ENCODE measurements around the gene SH3RF2.
A peak's percentile ranks its signal among the peaks of the same experiment; 100 is the strongest.
"Not testable (repeated sequence)": the region's sequence is repeated elsewhere in the genome, so short reads cannot be mapped to it uniquely, and the experiment has no call there.

The SH3RF2 gene, protein sequence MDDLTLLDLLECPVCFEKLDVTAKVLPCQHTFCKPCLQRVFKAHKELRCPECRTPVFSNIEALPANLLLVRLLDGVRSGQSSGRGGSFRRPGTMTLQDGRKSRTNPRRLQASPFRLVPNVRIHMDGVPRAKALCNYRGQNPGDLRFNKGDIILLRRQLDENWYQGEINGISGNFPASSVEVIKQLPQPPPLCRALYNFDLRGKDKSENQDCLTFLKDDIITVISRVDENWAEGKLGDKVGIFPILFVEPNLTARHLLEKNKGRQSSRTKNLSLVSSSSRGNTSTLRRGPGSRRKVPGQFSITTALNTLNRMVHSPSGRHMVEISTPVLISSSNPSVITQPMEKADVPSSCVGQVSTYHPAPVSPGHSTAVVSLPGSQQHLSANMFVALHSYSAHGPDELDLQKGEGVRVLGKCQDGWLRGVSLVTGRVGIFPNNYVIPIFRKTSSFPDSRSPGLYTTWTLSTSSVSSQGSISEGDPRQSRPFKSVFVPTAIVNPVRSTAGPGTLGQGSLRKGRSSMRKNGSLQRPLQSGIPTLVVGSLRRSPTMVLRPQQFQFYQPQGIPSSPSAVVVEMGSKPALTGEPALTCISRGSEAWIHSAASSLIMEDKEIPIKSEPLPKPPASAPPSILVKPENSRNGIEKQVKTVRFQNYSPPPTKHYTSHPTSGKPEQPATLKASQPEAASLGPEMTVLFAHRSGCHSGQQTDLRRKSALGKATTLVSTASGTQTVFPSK

GRCh38 chr5:145936401-145937131, at the start of gene SH3RF2:
Gene SH3RF2 (plus strand): TSS chr5:145936578. CDS start chr5:145937929, 1,351 bp downstream.
- peak; percentile 5 for DNase-seq

DNA sequence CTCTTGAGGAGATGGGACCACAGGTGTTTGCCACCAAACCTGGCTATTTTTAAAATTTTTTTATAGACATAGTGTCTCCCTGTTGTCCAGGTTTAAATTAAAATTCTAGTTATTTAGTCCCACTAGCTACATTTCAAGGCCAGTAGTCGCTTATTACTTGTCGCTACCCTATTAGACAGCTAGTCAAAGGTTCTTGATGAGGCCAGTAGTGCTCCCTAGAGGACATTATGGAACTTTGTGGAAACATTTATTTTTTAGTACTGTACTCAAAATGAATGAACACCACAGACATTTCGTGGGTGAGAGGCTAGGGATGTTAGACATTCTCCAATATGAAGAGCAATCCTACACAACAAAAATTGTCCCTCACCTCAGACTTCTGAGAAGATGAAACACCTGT, 49.2 kb upstream of the SH3RF2 start:
- no peak for DNase-seq

GRCh38 chr5:145887976-145888574, 48.3 kb upstream of the SH3RF2 start:
- peak; percentile 50 for DNase-seq

GRCh38 chr5:145889611-145890010, 46.8 kb upstream of the SH3RF2 start:
- DNase-seq: no peak

- DNase-seq: not testable (repeated sequence)
Measured at GRCh38 chr5:145891378-145891777, 45.0 kb upstream of the SH3RF2 start.

DNA sequence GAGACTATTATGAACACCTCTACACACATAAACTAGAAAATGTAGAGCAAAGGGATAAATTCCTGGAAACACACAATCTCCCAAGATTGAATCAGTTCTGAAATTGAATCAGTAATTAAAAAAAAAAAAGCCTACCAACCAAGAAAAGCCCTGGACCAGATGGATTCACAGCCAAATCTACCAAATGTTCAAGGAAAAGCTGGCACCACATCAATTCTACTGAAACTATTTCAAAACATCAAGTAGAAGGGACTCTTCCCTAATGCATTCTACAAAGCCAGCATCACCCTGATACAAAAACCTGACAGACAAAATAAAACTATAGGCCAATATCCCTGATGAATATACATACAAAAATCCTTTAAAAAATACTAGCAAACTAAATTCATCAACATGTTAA, 38.2 kb upstream of the SH3RF2 start:
- no peak for DNase-seq

GRCh38 chr5:145902421-145902820, 34.0 kb upstream of the SH3RF2 start:
- DNase-seq: no peak

GRCh38 chr5:145903113-145903512, 33.3 kb upstream of the SH3RF2 start:
- peak; percentile 14 for DNase-seq

- DNase-seq: no peak
Measured at GRCh38 chr5:145903867-145904266, 32.5 kb upstream of the SH3RF2 start.

GRCh38 chr5:145904743-145905142, 31.6 kb upstream of the SH3RF2 start:
- DNase-seq: no peak

GRCh38 chr5:145906401-145906800, 30.0 kb upstream of the SH3RF2 start:
- DNase-seq: no peak

DNA sequence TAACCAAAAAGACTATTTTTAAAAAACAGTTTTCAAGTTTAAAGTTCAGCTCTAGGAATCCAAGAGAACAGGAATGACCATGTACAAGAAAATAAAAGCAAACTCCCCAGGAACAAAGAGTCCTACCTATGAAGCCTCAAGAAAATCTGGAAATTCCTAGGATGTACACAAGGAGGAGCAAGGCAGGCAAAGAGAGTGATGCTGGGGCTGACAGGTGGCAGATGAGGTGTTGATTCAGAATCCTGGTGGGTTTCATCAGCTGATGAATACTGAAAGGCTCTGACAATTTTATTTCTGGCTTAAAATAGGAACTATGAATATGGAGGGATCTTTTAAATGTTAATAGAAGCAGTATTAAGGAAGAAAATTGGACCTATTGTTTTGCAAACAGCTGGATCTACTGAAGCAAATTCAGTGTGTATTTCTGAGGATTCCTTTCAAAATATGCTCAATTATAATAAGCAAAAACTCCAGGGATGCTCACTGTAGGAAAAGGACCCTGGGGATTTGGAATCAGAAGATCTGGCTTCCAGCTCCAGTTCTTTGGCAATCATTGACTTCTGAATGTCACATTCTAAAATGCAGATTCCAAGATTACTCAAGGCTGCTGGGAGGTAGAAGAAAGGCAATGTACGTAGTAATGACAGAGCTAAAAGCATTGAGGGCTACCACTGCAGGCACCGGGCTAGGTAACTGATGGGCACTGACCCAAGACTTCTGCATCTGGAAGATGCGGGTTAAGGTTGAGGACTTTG, 28.0 kb upstream of the SH3RF2 start:
- DNase-seq: no peak

GRCh38 chr5:145911164-145911563, 25.2 kb upstream of the SH3RF2 start:
- no peak for DNase-seq

DNA sequence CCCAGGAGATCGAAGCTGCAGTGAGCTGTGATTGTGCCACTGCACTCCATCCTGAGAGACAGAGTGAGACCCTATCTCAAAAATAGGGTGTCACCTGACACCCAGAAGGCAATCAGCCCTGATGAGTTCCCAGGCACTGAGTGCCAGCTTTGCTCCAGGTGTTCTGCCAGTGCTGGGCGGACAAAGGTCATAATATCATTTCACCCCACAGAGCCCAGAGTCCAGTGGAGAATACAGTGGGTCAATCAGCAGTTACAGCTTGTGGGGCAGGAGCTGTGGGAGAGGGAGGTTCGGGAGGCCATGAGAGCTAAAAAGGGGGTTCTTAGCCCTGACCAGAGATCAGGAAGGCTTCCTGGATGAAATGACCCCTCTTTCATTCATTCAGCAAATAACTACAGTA, 24.4 kb upstream of the SH3RF2 start:
- DNase-seq: no peak

GRCh38 chr5:145912594-145912993, 23.8 kb upstream of the SH3RF2 start:
- no peak for DNase-seq

- no peak for DNase-seq
Measured at GRCh38 chr5:145913701-145914100, 22.7 kb upstream of the SH3RF2 start.

GRCh38 chr5:145915970-145916638, 20.3 kb upstream of the SH3RF2 start:
- DNase-seq: no peak

DNA sequence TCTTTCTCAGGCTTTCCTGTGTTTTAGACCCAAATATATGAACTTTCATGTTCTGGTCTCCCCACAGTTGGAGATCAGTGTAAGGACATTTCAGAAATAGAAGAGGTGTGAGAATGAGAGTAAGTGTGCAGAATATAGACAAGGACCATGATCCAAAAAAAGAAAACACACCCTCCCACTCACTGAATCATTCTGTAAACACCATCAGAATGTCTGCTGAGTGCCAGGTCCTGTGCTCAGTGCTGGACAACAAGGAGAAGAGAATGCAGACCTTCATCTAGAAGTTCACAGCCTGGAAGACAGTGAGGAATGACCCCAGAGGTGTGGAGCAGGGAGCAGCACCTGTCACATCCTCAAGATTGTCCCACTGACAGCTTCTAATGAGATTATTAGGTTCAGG, 19.1 kb upstream of the SH3RF2 start:
- DNase-seq: no peak

DNA sequence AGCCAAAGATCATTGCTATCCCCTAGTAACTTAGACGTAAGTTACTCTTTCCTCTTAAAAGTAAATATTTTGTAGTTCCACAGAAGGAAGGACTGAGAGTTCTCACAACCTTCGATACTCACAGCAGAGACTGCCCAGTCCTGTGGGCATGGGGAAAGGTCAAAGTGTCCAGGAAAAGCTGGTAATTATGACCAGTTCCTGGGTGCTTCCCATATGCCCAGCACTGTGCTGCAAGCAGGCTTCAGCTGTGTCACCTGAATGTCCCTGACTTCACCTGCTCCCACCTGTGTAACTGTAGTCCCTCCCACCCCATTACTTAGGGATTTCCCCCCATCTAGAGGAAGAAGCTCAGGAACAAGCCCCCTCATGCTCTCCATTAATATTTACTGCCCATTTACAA, 18.0 kb upstream of the SH3RF2 start:
- DNase-seq: no peak

DNA sequence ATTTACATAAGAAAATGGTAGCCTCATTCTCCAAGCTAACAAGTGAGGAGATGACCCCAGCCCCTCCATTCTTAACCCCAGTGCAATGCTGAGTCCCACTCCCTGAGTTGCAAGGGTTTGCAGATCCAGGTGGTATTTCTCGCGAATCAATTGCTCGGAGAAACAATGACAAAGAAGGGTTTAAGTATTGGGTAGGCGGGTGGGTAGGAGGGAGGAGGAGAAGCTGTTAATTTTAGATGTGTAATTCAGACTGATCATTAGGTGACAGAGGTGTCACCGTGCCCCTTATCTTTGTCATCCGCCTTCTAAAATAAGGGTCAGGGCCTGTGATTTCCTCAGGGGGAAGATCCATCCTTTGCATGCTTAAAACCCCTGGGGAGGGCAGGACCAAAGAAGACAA, 17.0 kb upstream of the SH3RF2 start:
- DNase-seq: no peak

DNA sequence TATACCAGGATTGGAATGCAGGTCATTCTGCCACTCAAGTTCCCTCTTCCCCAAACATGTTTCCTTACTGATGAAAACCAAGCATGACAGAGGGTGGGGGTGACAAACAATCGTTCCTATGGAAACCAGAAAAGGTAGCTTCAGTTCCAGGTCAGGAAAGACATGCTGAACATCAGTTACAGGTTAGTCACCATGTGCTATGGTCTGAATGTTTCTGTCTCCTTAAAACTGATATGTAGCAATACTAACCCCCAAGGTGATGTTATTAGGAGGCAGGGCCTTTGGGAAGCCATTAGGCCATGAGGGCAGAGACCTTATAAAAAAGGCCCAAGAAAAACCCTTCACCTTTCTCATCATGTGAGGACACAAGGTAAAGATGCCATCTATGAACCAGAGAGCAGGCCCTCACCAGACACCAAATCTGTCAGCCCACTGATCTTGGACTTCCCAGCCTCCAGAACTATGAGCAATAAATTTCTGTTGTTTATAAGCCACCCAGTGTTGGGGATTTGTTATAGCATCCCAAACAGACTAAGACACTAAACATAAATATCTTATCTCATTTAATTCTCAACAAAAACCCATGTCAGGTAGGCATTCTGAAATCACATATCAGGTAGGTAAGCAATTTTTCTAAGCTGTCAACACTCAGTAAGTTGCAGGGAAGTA, 15.7 kb upstream of the SH3RF2 start:
- DNase-seq: no peak
